ENCODE measurements around the gene IPCEF1.

The IPCEF1 gene, protein sequence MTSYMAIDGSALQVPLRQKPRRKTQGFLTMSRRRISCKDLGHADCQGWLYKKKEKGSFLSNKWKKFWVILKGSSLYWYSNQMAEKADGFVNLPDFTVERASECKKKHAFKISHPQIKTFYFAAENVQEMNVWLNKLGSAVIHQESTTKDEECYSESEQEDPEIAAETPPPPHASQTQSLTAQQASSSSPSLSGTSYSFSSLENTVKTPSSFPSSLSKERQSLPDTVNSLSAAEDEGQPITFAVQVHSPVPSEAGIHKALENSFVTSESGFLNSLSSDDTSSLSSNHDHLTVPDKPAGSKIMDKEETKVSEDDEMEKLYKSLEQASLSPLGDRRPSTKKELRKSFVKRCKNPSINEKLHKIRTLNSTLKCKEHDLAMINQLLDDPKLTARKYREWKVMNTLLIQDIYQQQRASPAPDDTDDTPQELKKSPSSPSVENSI

DNA sequence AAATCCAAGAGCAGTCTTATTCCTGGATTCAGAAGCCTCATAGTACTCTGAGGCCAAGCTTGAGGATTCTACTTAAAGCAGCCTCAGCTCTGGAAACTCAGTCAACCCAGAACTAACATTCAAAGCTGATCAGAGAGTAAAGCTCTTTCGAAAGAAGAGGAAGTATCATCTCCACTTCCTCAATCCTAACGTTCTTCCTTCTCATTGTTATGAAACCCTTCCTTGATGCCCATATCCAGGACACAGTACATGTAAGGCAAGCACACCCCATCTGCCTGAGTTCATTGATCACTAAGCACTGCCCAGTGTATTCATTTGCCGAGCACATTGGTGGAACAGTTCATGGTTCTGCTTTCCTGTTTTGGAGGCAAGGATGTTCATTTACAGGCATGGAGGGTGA, at the start of gene IPCEF1:
Gene IPCEF1, minus strand, starts transcription at position 114 of the 400 bp plus-strand sequence. CDS start 90,856 bp downstream, outside the sequence.
- no peak for DNase-seq (ENCODE audit: low read depth)
- TF ChIP-seq, protein P1, sequence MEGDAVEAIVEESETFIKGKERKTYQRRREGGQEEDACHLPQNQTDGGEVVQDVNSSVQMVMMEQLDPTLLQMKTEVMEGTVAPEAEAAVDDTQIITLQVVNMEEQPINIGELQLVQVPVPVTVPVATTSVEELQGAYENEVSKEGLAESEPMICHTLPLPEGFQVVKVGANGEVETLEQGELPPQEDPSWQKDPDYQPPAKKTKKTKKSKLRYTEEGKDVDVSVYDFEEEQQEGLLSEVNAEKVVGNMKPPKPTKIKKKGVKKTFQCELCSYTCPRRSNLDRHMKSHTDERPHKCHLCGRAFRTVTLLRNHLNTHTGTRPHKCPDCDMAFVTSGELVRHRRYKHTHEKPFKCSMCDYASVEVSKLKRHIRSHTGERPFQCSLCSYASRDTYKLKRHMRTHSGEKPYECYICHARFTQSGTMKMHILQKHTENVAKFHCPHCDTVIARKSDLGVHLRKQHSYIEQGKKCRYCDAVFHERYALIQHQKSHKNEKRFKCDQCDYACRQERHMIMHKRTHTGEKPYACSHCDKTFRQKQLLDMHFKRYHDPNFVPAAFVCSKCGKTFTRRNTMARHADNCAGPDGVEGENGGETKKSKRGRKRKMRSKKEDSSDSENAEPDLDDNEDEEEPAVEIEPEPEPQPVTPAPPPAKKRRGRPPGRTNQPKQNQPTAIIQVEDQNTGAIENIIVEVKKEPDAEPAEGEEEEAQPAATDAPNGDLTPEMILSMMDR (conservative IDR thresholded peaks at IDR 0.05; ENCODE audit: low read depth, low read length), result no peak
- H3K4me3 ChIP-seq (ENCODE audit: low read depth, low read length), result no peak within 1 kb of the TSS

DNA sequence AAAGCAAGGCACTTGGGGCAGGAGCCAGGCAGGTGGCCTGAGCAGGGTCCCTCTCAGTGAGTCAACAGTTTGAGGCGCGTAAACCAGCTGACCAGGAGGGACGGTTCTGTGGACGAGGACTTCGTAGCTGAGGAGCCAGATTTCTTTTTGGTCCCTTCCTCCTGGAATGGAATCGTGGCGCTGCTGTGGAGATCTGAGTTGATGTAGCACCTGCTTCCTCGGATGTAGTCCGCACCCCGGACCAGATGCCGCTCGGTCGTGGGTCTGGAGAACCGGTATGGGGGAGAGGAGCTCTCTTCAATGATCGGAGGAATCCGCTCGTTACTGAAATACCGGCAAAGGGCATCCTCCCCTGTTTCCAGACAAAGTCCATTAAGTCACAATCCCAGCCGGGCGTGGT, 49.7 kb upstream of the IPCEF1 start:
- TF ChIP-seq, protein P1 (conservative IDR thresholded peaks at IDR 0.05; ENCODE audit: low read depth, low read length), result no peak
- DNase-seq (ENCODE audit: low read depth), result no peak

DNA sequence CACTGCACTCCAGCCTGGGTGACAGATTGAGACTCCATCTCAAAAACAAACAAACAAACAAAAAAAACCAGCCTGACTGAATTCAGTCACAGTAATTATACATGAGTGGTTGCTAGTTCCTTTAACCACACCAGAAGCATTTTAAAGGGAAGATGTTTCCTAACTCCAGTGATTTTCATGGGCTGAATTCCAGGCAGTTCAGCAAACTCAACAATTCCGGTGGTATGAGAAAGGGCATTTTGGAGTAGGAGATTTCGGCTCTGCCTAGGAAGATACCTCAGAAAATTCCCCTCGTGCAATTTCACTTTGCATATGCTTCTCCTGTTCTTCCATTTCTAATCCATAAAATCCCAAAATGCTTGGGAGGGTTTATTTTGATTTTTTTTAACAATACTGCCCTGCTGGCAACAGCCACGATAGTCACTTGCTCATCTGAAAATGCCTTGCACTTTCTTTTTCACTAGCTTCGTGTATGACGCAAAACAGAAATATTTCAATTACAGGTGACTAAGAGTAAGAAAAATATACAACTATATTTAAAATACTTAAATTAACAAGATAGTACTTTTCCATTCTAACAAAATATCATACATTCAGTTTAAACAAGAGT, 48.3 kb upstream of the IPCEF1 start:
- DNase-seq (ENCODE audit: low read depth), result peak; percentile 64
- TF ChIP-seq, protein P1 (conservative IDR thresholded peaks at IDR 0.05; ENCODE audit: low read depth, low read length), result no peak
- peak overlapping the region; percentile 11 for H3K4me3 ChIP-seq (ENCODE audit: low read depth, low read length)

More for the DNA sequence above, 49.7 kb upstream of the IPCEF1 start:
- no peak overlapping the region for H3K4me3 ChIP-seq (ENCODE audit: low read depth, low read length)

DNA sequence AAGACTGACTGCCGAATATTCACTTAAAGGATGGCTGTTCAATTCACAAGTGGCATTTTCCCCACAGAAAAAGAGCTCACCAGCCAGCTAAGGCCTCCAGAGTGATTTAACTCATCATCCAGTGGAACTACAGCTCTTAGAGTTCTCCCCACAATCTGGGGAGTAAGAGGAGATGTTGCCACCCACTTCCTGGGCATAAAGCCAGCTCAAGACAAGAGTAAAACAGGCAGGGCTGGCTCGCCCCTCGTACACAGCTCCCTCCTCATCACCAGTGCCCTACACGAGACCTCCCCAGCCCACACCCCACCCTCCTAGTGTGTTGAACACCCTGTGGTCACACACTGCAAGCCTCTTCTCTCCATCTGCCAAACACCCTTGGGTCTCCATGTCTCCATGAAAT, 47.2 kb upstream of the IPCEF1 start:
- DNase-seq (ENCODE audit: low read depth), result peak; percentile 67
- TF ChIP-seq, protein P1 (conservative IDR thresholded peaks at IDR 0.05; ENCODE audit: low read depth, low read length), result no peak
- H3K4me3 ChIP-seq (ENCODE audit: low read depth, low read length), result no peak overlapping the region

DNA sequence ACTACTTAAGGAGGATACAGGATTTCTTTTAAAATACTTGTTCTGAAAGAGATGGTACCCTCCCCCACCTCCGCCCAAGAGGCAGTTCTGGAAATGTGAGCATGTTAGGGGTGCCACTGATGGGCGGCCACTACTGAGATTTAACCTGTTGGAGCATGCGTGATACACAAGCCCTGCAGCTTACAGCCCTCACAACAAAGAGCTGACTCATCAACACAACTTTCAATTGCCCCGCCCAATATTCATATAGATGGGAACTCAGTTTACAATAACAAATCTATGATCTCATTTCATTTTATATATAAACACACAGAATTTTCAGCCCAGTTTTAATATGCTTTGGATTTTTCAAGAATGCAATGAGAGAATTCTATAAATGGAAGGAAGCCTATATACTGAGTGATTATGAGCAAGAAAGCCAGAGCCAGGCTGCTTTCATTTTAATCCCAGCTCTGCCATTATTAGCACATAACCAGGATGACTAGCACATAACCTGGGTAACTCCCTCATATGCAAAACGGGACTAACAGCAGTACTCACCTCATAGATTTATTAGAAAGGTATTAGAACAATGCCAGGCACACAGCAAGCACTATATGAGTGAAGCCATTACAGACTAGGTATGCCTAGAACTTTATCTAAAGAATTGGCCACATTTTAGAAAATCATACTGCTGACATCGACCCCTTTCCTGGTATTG, 45.6 kb upstream of the IPCEF1 start:
- TF ChIP-seq, protein P1 (conservative IDR thresholded peaks at IDR 0.05; ENCODE audit: low read depth, low read length), result no peak
- H3K4me3 ChIP-seq (ENCODE audit: low read depth, low read length), result no peak overlapping the region
- no peak for DNase-seq (ENCODE audit: low read depth)

DNA sequence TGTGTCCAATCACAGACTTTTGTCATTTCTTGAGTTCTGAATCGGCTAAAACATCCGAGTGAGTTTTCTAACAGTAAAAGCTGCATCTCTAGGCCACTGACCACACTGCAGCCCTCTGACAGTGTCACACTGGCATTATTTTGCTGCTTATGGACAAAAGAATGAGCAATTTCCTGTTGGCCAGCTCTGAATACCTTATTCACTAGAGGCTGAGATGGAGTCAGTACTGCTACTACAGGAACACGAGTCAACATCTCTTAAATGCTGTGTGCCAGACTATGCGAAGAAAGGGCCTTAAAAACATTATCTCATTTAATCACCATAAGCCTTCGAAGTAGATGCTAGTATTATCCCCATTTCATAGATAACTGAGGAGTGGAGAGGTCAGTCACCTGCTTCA, 42.5 kb upstream of the IPCEF1 start:
- TF ChIP-seq, protein P1 (conservative IDR thresholded peaks at IDR 0.05; ENCODE audit: low read depth, low read length), result no peak
- no peak overlapping the region for H3K4me3 ChIP-seq (ENCODE audit: low read depth, low read length)
- DNase-seq (ENCODE audit: low read depth), result peak; percentile 46
